ENCODE results near the gene RTKN2.

DNA sequence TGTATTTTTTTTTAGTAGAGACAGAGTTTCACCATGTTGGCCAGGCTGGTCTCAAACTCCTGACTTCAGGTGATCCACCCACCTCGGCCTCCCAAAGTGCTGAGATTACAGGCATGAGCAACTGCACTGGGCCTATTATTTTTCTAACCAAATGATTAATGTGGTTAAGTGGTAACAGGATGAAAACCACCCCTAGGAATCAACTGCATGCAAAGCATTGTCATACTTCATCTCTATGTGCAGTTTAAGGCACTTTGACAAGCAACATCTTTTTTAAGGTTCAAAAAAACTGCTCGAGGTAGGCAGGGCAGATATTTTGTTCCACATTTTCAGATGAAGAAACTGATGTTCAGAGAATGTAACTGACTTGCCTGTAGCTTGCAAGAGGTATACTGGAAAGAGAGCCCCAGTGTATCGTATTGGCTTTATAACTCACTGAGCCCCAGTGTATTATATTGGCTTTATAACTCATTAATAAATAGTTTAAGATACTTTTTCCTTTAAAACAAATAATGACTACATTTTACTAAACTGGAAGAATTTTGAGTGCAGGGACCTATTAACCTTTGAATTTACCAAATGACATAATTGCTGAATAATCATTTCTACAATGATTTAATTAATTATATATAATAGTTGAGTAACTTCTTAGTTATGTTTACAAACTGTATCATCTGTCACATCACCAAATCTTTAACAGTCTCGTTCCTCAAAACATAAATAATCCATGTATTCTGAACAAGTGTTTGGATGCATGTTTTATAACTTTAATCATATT, 38.1 kb downstream of the RTKN2 start:
- TF ChIP-seq, protein P1, sequence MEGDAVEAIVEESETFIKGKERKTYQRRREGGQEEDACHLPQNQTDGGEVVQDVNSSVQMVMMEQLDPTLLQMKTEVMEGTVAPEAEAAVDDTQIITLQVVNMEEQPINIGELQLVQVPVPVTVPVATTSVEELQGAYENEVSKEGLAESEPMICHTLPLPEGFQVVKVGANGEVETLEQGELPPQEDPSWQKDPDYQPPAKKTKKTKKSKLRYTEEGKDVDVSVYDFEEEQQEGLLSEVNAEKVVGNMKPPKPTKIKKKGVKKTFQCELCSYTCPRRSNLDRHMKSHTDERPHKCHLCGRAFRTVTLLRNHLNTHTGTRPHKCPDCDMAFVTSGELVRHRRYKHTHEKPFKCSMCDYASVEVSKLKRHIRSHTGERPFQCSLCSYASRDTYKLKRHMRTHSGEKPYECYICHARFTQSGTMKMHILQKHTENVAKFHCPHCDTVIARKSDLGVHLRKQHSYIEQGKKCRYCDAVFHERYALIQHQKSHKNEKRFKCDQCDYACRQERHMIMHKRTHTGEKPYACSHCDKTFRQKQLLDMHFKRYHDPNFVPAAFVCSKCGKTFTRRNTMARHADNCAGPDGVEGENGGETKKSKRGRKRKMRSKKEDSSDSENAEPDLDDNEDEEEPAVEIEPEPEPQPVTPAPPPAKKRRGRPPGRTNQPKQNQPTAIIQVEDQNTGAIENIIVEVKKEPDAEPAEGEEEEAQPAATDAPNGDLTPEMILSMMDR (IDR thresholded peaks at IDR 0.05): no peak
- no peak for TF ChIP-seq POLR2A (IDR thresholded peaks at IDR 0.05)

Measured in Peyer's patch (tissue), 4 donors.